SK-N-SH treated with all-trans-retinoic acid at 6 μM for 48 hours (cell line): Measurements from ENCODE around the gene EXOC4.

Experiments
- ATAC-seq: fragments of 200-7000 bp; cut with Tn5 transposase; 3 replicates; pipeline ENCODE4 v1.9.1; 2020; ENCODE audit warnings: mild to moderate bottlenecking, moderate library complexity
- ARNTL ChIP-seq: fragments of 450-650 bp; formaldehyde crosslinking; IDR thresholded peaks from 2 replicates; pipeline ENCODE4 v1.5.0; 2020; ENCODE audit warnings: low read depth, mild to moderate bottlenecking, moderate library complexity, borderline replicate concordance
- BACH2 ChIP-seq: fragments of 250-450 bp; sonication (Bioruptor Pico); IDR thresholded peaks from 2 replicates; pipeline ENCODE4 v1.9.0; 2021; ENCODE audit warnings: mild to moderate bottlenecking, borderline replicate concordance
- CREB5 ChIP-seq: fragments of 250-450 bp; sonication (Bioruptor Pico); IDR thresholded peaks from 2 replicates; pipeline ENCODE4 v1.5.1; 2020; ENCODE audit warnings: low read depth, mild to moderate bottlenecking, moderate library complexity
- CSDC2 ChIP-seq: fragments of 250-450 bp; sonication (Bioruptor Pico); IDR thresholded peaks from 2 replicates; pipeline ENCODE4 v1.5.0; 2020; ENCODE audit warnings: mild to moderate bottlenecking, moderate library complexity
- ESRRG ChIP-seq: fragments of 250-450 bp; sonication (Bioruptor Pico); IDR thresholded peaks from 2 replicates; pipeline ENCODE4 v1.6.1; 2021; ENCODE audit warnings: mild to moderate bottlenecking
- ISL1 ChIP-seq: fragments of 250-450 bp; sonication (Bioruptor Pico); IDR thresholded peaks from 2 replicates; pipeline ENCODE4 v2.1.2; 2022; ENCODE audit warnings: mild to moderate bottlenecking, moderate library complexity
- PATZ1 ChIP-seq: fragments of 250-450 bp; sonication (Bioruptor Pico); IDR thresholded peaks from 2 replicates; pipeline ENCODE4 v1.8.0; 2020; ENCODE audit warnings: mild to moderate bottlenecking, moderate library complexity, borderline replicate concordance
- POU6F1 ChIP-seq: fragments of 250-450 bp; sonication (Bioruptor Pico); IDR thresholded peaks from 2 replicates; pipeline ENCODE4 v1.8.0; 2021; ENCODE audit warnings: low read depth, mild to moderate bottlenecking, moderate library complexity, borderline replicate concordance
- PPARA ChIP-seq: fragments of 250-450 bp; sonication (Bioruptor Pico); IDR thresholded peaks from 2 replicates; pipeline ENCODE4 v1.5.0; 2020; ENCODE audit warnings: mild to moderate bottlenecking, borderline replicate concordance
- SNAI2 ChIP-seq: fragments of 250-450 bp; sonication (Bioruptor Pico); IDR thresholded peaks from 2 replicates; pipeline ENCODE4 v1.5.0; 2020; ENCODE audit warnings: mild to moderate bottlenecking, moderate library complexity
- TCF4 ChIP-seq: fragments of 250-450 bp; sonication (Bioruptor Pico); IDR thresholded peaks from 2 replicates; pipeline ENCODE4 v1.8.0; 2021; ENCODE audit warnings: mild to moderate bottlenecking, moderate library complexity, borderline replicate concordance
- TOX ChIP-seq: fragments of 250-450 bp; sonication (Bioruptor Pico); IDR thresholded peaks from 2 replicates; pipeline ENCODE4 v1.8.0; 2021; ENCODE audit warnings: mild to moderate bottlenecking, moderate library complexity, borderline replicate concordance
- TSHZ2 ChIP-seq: fragments of 250-450 bp; sonication (Bioruptor Pico); IDR thresholded peaks from 2 replicates; pipeline ENCODE4 v1.5.0; 2020; ENCODE audit warnings: mild to moderate bottlenecking, moderate library complexity
- ZFP3 ChIP-seq: fragments of 250-450 bp; sonication (Bioruptor Pico); IDR thresholded peaks from 2 replicates; pipeline ENCODE4 v1.5.0; 2020; ENCODE audit warnings: mild to moderate bottlenecking, moderate library complexity
- ZNF565 ChIP-seq: fragments of 450-650 bp; formaldehyde crosslinking; conservative IDR thresholded peaks from 2 replicates; pipeline ENCODE4 v1.5.0; 2020; ENCODE audit warnings: low read depth, mild to moderate bottlenecking, moderate library complexity
- ZNF8 ChIP-seq: fragments of 450-650 bp; formaldehyde crosslinking; IDR thresholded peaks from 2 replicates; pipeline ENCODE4 v1.5.0; 2020; ENCODE audit warnings: mild to moderate bottlenecking, moderate library complexity

The EXOC4 gene

GRCh38 chr7:133782470-133782869, 529.6 kb downstream of the EXOC4 start:
- no peak; the same call in 2 of the 3 replicates for ATAC-seq
- TF ChIP-seq ZFP3 (CRISPR knock-in tag) (no peak), CSDC2 (CRISPR knock-in tag) (no peak)

- peak; percentile 43; the same call in 2 of the 3 replicates for ATAC-seq
- TF ChIP-seq TSHZ2 (CRISPR knock-in tag) (peak; percentile 23; the same call in 1 of the 2 replicates), ARNTL (CRISPR knock-in tag) (no peak), PPARA (CRISPR knock-in tag) (no peak), SNAI2 (peak; percentile 27; the same call in 1 of the 2 replicates), ISL1 (peak; percentile 36), POU6F1 (CRISPR knock-in tag) (no peak), TCF4 (CRISPR knock-in tag) (peak; percentile 40; the same call in 1 of the 2 replicates)
Observed at GRCh38 chr7:133783276-133783675, 530.4 kb downstream of the EXOC4 start.

GRCh38 chr7:133784486-133785001, 531.7 kb downstream of the EXOC4 start:
- TF ChIP-seq TCF4 (CRISPR knock-in tag): peak; percentile 99
- TF ChIP-seq TOX: no peak
- peak; percentile 98 for TF ChIP-seq TSHZ2 (CRISPR knock-in tag)
- peak; percentile 19; the same call in 1 of the 2 replicates for TF ChIP-seq BACH2 (CRISPR knock-in tag)
- TF ChIP-seq POU6F1 (CRISPR knock-in tag): no peak
- no peak; the same call in 1 of the 2 replicates for TF ChIP-seq ZFP3 (CRISPR knock-in tag)
- TF ChIP-seq ZNF565: 0 out of 2 replicates have a peak, but pooled peaks have one; percentile 50
- TF ChIP-seq SNAI2: 0 out of 2 replicates have a peak, but pooled peaks have one; percentile 79
- TF ChIP-seq ESRRG: no peak
- peak; percentile 70 for TF ChIP-seq ZNF8 (CRISPR knock-in tag)
- peak; percentile 80; the same call in 1 of the 2 replicates for TF ChIP-seq ARNTL (CRISPR knock-in tag)
- TF ChIP-seq PPARA (CRISPR knock-in tag): peak; percentile 92
- TF ChIP-seq, all 23 proteins: peak for 8
- ATAC-seq: peak; percentile 36; the same call in 2 of the 3 replicates

GRCh38 chr7:133786401-133786937, 533.6 kb downstream of the EXOC4 start:
- TF ChIP-seq CSDC2 (CRISPR knock-in tag): no peak
- TF ChIP-seq PATZ1 (CRISPR knock-in tag): no peak
- no peak for TF ChIP-seq POU6F1 (CRISPR knock-in tag)
- no peak for TF ChIP-seq CREB5
- no peak for ATAC-seq
